ENCODE measurements around the gene SOD1.

Gene SOD1

DNA sequence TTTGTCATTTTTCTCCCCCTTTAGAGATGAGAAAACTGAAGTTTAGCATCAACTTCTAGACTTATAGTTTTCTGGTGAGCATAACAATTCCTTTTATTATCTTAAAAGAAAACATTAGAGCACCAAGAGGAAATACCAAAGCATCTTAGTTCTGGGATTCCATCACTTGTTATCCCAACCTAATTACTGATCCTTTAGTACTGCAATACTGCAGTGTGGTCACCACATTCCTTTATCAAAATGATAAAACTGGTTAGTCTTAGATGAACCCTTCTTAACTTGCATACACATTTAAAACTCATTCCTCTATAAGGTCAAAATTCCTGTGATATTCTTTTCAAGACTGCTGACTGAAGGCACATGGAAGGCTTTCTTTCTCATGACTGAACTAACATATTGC is 23.1 kb downstream of the SOD1 start:
- no peak for DNase-seq (ENCODE audit: low read depth)

DNA sequence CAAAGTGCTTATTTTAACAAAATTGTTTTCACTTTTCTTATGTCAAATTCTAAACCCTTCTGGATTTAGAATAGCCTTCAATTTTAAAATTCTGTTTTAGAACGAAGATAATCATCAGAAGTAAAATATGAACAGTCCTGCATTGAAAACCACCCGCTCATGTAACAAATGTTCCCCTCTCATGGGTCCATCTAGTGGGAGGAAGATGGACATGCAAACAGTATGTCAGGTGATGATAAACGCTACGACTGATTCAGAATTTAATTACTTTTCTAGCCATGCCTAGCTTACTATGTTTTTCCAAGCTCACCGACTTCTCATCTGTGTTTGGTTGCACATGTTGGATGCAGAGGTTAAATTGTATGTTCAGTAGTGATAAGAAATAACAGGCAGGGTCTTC is 23.5 kb downstream of the SOD1 start:
- no peak for DNase-seq (ENCODE audit: low read depth)

DNA sequence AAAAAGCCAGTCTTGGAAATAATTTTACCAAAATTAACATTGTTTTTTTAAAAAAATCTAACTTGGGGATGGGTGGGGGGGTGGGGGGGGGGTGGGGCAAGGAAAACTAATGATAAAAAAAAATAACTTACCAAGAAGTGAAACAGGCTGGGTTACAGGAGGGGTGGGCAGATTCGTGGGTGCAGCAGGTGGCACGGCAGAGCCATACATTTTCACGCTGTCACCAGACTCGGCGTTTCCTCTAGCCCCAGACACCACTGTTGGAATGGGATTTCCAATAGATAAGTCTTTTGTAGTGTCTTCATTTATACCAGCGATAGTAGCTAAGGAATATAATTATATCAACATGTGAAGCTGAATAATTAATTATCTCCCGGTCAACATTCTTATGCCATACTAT is 25.4 kb downstream of the SOD1 start:
- no peak for DNase-seq (ENCODE audit: low read depth)

DNA sequence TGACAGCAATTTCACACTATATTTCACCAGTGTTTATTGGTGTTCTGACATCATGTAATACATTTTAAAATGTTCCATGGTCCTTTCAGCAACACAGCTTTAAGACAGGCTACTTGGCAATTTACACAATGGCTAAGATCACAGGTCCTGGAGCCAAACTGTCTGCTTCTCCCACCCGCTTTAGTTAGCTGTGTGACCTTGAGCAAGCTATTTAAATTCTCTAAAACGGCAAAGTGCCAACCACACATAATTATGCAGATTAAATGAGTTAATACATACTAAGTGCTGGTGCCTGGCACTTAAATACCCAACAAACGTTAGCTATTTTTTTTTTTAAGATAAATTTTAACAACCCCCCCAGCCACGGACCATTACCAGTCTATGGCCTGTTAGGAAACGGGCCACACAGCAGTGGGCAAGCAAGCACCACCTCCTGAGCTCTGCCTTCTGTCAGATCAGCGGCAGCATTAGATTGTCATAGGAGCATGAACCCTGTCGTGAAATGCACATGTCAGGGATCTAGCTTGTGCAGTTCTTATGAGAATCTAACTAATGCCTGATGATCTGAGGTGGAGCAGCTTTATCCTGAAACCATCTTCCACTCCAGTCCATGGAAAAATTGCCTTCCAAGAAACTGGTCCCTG is 26.9 kb downstream of the SOD1 start:
- DNase-seq (ENCODE audit: low read depth): no peak

DNA sequence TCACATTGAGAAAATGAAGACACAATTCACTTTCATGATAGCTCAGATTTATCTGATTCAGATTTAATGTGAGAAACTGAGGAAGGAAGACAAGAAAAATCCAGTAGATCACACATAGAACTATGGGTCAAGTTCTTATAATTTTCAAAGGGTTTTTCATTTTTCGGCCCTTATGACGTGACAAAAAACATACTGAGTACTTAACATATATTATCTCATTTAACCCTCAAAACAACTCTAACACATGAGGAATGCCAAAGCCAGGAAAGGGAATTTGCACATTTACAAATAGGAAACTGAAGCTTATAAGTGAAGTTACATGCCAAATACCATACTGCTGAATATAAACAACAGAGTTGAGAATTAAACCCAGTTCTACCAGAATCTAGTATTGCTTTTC is 27.6 kb downstream of the SOD1 start:
- no peak for DNase-seq (ENCODE audit: low read depth)

DNA sequence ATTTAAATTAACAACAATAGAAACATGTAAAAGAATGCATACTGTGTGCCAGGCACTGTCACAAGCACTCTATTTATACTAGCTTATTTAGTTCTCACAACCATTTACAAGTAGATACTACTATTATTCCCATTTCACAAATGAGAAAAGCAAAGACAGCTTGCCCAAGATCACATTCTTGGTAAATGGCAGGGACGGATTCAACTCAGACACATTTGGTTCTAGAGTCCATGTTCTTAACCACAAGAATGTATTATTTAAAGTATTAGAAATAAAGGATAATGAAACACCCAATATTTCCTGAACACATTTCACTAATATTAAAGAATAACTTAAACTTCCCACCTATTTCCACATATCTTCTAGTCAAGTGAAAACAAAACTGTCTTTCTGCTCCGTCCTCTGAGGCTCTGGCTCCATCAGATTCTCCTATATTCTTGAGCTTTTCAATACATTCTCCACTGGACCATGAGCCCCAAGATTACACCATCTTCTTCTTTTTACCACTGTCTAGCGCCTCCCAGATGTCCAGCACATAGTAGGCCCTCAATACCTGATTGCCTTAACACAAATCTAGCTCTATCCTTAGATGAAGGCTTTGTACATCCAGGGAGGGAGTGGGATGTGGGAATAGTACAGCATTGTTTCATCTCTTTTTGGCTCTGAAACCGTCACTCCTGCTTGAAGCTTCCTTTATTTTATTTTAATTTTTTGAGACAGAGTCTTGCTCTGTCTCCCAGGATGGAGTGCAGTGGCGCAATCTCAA is 29.3 kb downstream of the SOD1 start:
- DNase-seq (ENCODE audit: low read depth): no peak

DNA sequence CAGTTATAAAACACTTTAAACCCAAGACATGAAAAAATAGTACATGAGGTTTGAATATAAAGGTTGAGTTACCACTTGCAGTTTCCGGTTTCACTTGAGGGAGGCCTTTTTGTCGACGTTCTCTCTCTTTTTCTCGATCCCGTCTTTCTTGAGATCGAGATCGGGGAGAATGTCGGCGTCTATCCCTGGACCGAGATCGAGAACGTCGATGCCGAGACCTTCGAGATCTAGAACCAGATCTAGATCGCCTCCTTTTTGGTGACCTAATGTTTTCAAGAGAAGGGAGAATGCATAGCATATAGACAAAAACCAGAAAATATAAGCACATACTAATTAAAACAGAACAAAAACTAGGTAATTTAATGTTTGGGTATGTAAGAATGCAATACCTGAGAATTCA is 33.7 kb downstream of the SOD1 start:
- DNase-seq (ENCODE audit: low read depth): no peak

DNA sequence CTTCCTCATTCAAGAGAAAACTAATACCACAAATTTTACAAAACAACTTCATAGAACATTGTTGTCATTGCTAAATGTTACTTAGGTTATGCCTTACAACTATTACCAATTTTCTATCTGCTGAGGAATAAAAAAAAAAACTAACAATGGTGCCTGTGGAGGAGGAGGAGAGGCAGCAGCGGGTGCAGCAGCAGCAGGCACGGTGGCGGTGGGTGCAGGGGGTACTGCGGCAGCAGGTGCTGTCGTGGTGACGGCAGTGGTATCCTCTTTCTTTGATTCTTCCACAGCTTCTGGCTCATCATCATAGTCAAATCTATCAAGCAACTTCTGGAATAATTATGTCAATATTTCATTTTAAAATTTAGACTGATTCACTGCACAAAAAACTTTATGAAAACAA is 36.9 kb downstream of the SOD1 start:
- no peak for DNase-seq (ENCODE audit: low read depth)

DNA sequence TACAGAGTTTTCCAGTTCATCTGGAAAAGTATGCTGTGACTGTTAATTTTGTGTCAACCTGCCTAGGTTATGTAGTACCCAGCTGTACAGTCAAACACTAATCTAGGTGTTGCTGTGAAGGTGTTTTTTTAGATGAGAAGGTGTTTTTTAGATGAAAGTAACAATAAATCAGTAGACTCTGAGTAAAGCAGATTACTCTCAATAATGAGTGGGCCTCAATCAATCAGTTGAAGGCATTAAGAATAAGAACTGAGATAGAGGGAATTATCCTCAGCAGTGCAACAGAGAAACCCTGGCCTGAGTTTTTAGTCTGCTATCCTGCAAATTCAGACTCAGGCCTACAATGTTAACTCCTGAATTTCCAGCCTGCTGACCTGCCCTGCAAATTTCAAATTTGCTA is 39.0 kb downstream of the SOD1 start:
- no peak for DNase-seq (ENCODE audit: low read depth)

DNA sequence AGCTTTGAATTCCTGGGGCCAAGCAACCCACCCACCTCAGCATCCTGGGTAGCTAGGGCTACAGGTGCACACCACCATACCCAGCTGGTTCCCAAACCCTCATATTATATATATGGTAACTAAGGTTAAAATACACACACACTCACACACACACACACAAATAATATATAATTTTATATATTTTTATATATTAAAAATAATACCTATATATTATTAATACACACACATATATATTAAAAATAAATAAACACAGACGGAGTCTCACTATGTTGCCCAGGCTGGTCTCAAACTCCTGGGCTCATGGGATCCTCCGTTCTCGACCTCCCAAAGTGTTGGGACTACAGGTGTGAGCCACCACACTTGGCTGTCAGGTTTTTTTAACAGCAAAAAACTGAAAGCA is 40.5 kb downstream of the SOD1 start:
- DNase-seq (ENCODE audit: low read depth): no peak

DNA sequence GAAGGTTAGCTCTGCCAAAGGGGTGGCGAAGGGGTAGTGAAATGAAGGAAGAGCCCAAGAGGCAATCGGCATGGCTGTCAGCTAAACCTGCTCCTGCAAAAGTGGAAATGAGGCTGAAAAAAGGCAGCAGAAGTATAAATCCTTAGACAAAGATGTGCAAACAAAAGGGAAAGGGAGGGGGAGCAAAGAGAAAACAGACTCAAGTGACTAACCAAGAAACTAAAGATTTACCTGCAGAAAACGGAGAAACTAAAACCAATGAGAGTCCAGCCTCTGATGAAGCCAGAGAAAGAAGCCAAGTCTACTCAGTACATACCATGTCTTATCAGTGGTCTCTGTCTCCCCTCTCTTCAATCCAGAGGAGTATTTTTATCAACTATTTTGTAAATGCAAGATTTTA is 47.1 kb downstream of the SOD1 start:
- DNase-seq (ENCODE audit: low read depth): no peak

DNA sequence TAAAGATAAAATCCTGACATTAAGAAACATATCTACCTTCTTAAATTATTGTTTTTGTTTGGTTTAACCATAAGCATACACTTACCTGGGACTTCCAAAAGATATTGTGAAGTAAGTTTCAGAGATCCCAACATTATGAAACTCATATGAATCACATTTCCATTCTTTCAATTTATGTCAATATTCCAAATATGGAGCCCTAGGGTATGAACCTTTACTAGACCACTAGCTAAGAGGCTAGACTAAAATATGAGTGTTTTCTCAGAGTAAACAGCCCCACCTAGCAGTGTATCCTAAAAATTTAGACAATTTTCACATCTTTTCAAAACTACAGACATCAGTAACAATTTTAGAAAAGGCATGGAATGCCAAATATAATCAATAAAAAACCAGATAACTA is 48.0 kb downstream of the SOD1 start:
- DNase-seq (ENCODE audit: low read depth): no peak

DNA sequence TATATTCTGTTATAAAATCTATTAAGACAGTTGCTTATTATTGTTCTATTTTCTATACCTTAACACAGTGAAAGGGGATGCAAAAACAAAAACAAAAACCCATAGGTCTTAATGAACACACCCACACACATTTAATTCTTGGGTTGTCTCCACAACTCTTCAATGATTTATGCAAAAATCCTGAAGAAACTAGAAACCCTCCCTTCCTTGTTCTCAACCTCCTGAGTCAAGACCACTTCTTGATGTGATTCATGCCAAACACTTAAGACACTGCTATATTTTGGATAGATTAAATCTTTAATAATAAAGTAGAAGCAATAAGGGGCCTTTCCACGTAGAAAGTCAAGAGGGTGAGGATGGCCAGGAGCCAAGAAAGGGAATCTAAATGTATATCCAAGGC is 49.0 kb downstream of the SOD1 start:
- no peak for DNase-seq (ENCODE audit: low read depth)

DNA sequence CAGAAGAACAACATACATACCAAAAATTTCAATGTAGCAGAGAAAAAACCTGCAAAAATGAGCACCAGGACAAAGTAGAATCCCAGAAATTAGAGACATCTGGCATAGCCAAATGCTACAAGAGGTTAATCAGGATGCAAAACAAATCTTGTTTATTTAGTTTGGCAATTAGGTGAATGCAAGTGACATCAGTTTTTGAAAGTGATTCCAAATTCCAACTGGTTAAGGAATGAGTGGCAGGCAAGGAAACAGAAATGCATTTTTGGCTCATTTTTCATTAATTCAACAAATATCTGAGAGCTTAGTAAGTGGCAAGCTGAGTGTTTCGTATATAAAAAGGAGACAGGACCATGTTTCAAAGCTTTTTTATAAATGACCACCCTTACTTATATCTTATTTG is 51.1 kb downstream of the SOD1 start:
- no peak for DNase-seq (ENCODE audit: low read depth)

DNA sequence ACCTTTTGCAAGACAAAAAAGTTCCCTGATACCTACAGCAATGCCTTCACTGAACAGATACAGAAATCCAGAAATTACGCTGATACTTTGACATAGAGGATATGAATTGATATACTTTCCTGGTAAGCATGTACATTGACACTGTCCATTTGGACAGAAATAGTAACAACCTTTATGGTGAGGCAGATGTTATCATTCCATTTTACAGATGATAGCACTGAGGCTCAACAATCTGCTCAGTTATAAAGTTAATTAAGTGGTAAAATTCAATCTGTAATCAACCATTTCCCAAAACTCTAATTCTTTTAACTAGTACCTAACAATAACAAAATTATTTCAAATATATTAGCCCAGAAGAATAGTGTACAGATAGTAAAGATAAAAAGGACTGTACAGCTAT is 51.8 kb downstream of the SOD1 start:
- DNase-seq (ENCODE audit: low read depth): no peak

DNA sequence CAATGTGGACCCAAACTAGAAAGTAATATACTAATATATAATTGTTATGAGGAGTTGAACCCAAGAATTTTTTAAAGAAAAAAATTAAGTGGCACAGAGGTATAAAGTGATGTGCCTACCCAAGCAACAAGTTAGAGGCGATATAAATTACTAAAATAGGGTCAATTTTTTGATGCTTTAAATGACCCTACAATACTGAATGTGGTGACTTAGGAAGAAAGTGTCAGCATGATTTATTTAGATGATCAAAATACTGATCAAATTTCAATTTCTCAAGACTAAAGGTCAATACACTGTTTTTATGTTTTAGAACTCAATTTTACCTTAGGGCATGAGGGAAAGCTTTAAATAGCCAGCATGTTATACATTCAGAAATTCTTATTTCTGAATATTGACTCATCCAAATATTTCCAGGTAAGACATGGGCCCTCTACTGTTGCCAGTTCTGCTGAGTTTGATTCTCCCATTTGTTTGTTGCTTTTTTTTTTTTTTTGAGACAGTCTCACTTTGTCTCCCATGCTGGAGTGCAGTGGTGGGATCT is 52.3 kb downstream of the SOD1 start:
- no peak for DNase-seq (ENCODE audit: low read depth)

DNA sequence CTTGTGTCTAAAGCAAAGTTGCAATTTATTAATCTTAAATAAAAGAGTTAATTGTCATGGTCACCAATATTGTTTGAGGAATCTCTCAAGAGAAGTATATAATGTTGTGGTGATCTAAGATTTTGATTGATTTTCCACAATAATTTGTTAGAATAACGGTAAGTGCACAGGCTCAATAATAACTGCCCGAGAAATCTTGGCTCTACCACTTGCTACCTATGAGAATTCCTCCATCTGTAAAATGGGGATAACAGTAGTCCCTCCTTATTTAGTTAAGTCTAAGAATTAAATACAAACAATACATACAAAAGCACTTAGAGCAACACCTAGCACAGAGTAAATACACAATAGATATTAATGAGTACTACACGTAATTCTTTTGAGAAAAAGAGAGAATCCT is 53.6 kb downstream of the SOD1 start:
- no peak for DNase-seq (ENCODE audit: low read depth)

DNA sequence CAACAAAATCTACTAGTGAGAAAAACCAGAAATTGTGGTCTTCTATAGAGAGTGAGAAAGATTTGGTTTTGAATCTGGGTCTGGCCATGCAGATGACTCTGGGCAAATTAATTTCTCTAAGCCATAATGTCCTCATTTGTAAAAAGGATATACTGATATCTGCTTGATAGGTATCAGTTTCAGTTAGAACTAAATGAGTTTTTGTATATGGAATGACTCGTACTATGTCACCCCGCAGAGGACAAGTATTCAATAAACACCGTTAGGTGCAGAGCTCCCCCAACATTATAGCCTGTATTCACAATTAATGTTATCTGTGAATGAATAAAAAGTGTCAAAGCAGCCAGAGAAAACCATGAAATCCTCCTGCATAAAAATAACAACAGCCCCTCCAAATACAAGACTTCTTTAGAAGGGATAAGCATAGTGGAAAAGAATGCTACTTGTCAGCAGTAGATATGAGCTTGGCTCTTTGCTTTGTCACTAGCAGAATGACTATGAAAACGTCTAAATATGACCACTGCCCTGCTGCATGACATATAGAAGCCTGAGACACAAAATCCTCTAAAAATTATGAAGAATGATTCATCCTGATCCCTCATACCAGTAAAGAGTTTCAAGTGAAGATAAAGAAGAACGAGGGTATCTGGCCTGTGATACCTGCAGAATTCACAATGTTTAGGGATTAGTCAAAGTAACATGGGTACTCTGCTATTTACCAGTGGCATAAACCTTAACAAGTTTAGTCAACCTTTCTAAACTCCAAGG is 54.7 kb downstream of the SOD1 start:
- no peak for DNase-seq (ENCODE audit: low read depth)

DNA sequence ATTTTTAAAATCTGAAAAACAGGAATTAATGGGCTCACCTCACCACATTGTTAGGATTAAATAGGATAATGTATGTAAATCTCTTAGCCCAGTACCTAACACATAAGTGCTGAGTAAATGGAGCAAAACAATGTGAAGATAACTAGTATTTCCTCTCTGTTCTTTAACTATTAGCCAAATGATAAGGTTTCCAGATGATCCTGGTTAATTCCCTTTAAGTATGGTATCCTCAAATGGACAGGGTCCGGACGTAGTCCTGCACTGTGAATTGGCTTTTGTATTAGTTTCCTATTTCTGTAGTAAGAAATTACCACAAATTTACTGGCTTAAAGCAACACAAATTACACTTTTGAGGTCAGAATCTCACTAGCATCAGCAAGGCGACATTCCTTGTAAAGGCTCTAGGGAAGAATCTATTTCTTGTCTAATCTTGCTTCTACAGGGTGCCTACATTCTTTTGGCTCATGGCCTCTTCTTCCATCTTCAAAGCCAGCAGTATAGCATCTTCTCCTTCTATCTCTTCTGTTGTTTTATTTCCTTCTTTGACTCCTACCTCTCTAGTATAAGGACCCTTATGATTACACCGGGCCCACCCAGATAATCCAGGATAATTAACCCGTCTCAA is 55.4 kb downstream of the SOD1 start:
- no peak for DNase-seq (ENCODE audit: low read depth)

DNA sequence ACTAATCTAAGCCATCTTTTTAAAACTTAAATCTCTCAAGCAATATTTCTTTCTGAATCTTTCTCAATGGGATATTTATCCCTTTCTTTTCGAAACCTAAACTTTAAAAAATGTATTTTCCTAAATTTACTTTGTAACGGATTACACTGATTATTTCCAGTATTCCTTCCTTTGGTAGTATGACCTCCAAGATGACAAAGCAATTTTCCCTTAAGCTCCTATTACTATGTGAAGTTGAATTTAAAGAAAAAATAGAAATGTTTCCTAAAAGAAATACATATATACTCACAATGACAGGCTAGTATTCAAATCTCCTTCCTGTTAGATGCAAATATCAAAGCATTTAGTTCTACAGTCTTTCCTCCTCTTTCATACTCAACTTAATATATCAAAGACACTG is 56.6 kb downstream of the SOD1 start:
- DNase-seq (ENCODE audit: low read depth): no peak
